ENCODE measurements around the gene C1orf94.

Gene C1orf94

GRCh38 chr1:34167389-34167788, 9.3 kb upstream of the C1orf94 start:
- TF ChIP-seq RAD21 (IDR thresholded peaks at IDR 0.05; ENCODE audit: low read depth) (no peak), CREB1 (IDR thresholded peaks at IDR 0.05; ENCODE audit: low read depth) (no peak), TEAD4 (IDR thresholded peaks at IDR 0.05) (no peak), EGR1 (IDR thresholded peaks at IDR 0.05) (no peak), NFIC (IDR thresholded peaks at IDR 0.05) (no peak), YY1 (IDR thresholded peaks at IDR 0.05; ENCODE audit: low read depth) (no peak), ZBTB7A (IDR thresholded peaks at IDR 0.05; ENCODE audit: low read depth) (no peak), EP300 (IDR thresholded peaks at IDR 0.05; ENCODE audit: borderline replicate concordance) (no peak), MAX (IDR thresholded peaks at IDR 0.05) (no peak), TCF12 (IDR thresholded peaks at IDR 0.05; ENCODE audit: low read depth) (no peak)

DNA sequence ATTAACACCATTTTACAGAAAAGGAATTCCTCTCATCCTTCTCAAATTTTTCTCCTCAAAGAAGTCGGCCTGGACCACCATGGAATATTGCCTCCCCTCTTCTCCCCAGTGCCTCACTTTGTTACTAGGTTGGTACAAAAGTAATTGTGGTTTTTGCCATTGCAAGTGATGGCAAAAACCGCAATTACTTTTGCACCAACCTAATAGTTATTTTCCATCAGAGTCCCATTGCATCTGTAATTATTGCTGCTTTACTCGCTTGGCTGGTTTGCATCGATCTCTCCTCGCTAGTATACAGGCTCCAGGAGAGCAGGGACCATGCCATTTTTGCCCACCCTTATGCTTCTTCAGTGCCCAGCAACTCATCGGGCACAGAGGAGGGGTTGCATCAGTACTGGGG, 963 bp upstream of the C1orf94 start:
- no peak for TF ChIP-seq NFIC (IDR thresholded peaks at IDR 0.05)

- TF ChIP-seq TEAD4 (IDR thresholded peaks at IDR 0.05): no peak
- no peak for TF ChIP-seq RAD21 (IDR thresholded peaks at IDR 0.05; ENCODE audit: low read depth)
- no peak for TF ChIP-seq EP300 (IDR thresholded peaks at IDR 0.05; ENCODE audit: borderline replicate concordance)
- no peak for TF ChIP-seq FOXM1 (IDR thresholded peaks at IDR 0.05; ENCODE audit: borderline replicate concordance, low read depth)
- TF ChIP-seq, protein P1, sequence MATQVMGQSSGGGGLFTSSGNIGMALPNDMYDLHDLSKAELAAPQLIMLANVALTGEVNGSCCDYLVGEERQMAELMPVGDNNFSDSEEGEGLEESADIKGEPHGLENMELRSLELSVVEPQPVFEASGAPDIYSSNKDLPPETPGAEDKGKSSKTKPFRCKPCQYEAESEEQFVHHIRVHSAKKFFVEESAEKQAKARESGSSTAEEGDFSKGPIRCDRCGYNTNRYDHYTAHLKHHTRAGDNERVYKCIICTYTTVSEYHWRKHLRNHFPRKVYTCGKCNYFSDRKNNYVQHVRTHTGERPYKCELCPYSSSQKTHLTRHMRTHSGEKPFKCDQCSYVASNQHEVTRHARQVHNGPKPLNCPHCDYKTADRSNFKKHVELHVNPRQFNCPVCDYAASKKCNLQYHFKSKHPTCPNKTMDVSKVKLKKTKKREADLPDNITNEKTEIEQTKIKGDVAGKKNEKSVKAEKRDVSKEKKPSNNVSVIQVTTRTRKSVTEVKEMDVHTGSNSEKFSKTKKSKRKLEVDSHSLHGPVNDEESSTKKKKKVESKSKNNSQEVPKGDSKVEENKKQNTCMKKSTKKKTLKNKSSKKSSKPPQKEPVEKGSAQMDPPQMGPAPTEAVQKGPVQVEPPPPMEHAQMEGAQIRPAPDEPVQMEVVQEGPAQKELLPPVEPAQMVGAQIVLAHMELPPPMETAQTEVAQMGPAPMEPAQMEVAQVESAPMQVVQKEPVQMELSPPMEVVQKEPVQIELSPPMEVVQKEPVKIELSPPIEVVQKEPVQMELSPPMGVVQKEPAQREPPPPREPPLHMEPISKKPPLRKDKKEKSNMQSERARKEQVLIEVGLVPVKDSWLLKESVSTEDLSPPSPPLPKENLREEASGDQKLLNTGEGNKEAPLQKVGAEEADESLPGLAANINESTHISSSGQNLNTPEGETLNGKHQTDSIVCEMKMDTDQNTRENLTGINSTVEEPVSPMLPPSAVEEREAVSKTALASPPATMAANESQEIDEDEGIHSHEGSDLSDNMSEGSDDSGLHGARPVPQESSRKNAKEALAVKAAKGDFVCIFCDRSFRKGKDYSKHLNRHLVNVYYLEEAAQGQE (IDR thresholded peaks at IDR 0.05; ENCODE audit: low read depth): peak; percentile 62; the same call in 1 of the 2 replicates
These were observed 1.4 kb downstream of the C1orf94 start for GRCh38 chr1:34178072-34178471.

- TF ChIP-seq ZBTB7A (IDR thresholded peaks at IDR 0.05; ENCODE audit: low read depth) (no peak), RAD21 (IDR thresholded peaks at IDR 0.05; ENCODE audit: low read depth) (no peak), EGR1 (IDR thresholded peaks at IDR 0.05) (no peak)
These were observed 10.2 kb downstream of the C1orf94 start for GRCh38 chr1:34186741-34187494.

GRCh38 chr1:34188418-34188817, 11.7 kb downstream of the C1orf94 start:
- TF ChIP-seq TCF12 (IDR thresholded peaks at IDR 0.05; ENCODE audit: low read depth): no peak
- no peak for TF ChIP-seq FOXM1 (IDR thresholded peaks at IDR 0.05; ENCODE audit: borderline replicate concordance, low read depth)
- TF ChIP-seq, protein P1 (IDR thresholded peaks at IDR 0.05; ENCODE audit: low read depth): no peak
- no peak for TF ChIP-seq CEBPB (IDR thresholded peaks at IDR 0.05)
- no peak for TF ChIP-seq ZBTB7A (IDR thresholded peaks at IDR 0.05; ENCODE audit: low read depth)
- TF ChIP-seq EP300 (IDR thresholded peaks at IDR 0.05; ENCODE audit: borderline replicate concordance): no peak
- no peak for TF ChIP-seq MAX (IDR thresholded peaks at IDR 0.05)
- TF ChIP-seq TAF1 (IDR thresholded peaks at IDR 0.05; ENCODE audit: low read depth): no peak
- no peak for TF ChIP-seq YY1 (IDR thresholded peaks at IDR 0.05; ENCODE audit: low read depth)
- no peak for TF ChIP-seq USF1 (IDR thresholded peaks at IDR 0.05)

GRCh38 chr1:34188985-34189384, 12.3 kb downstream of the C1orf94 start:
- TF ChIP-seq CEBPB (IDR thresholded peaks at IDR 0.05): no peak
- no peak for TF ChIP-seq RAD21 (IDR thresholded peaks at IDR 0.05; ENCODE audit: low read depth)
- TF ChIP-seq, protein P1 (IDR thresholded peaks at IDR 0.05; ENCODE audit: low read depth): no peak
- no peak for TF ChIP-seq NFIC (IDR thresholded peaks at IDR 0.05)
- no peak for TF ChIP-seq USF1 (IDR thresholded peaks at IDR 0.05)
- no peak for TF ChIP-seq EGR1 (IDR thresholded peaks at IDR 0.05)
- TF ChIP-seq TAF1 (IDR thresholded peaks at IDR 0.05; ENCODE audit: low read depth): no peak
- TF ChIP-seq YY1 (IDR thresholded peaks at IDR 0.05; ENCODE audit: low read depth): no peak
- no peak for TF ChIP-seq CREB1 (IDR thresholded peaks at IDR 0.05; ENCODE audit: low read depth)
- TF ChIP-seq TCF12 (IDR thresholded peaks at IDR 0.05; ENCODE audit: low read depth): no peak
